Body of pancreas (tissue), 4 donors: ENCODE measurements around the gene ASPRV1.

Experiments
- POLR2A ChIP-seq, 3 donors: fragments of 450-650 bp; IDR thresholded peaks; one replicate each; pipeline ENCODE4 v1.6.1; 2016; ENCODE audit warnings: antibody characterized with exemption in 3 of 3, mild to moderate bottlenecking in 2 of 3
- TF ChIP-seq, protein P1 (sequence below), 7 experiments: fragments of 450-650 bp in 4 of 7; fragments of 200-600 bp in 3 of 7; sonication (generic) in 3 of 7; IDR thresholded peaks; one replicate each; pipeline ENCODE4 v1.5.1; 2016 to 2019; ENCODE audit warnings: antibody characterized with exemption in 7 of 7

DNA sequence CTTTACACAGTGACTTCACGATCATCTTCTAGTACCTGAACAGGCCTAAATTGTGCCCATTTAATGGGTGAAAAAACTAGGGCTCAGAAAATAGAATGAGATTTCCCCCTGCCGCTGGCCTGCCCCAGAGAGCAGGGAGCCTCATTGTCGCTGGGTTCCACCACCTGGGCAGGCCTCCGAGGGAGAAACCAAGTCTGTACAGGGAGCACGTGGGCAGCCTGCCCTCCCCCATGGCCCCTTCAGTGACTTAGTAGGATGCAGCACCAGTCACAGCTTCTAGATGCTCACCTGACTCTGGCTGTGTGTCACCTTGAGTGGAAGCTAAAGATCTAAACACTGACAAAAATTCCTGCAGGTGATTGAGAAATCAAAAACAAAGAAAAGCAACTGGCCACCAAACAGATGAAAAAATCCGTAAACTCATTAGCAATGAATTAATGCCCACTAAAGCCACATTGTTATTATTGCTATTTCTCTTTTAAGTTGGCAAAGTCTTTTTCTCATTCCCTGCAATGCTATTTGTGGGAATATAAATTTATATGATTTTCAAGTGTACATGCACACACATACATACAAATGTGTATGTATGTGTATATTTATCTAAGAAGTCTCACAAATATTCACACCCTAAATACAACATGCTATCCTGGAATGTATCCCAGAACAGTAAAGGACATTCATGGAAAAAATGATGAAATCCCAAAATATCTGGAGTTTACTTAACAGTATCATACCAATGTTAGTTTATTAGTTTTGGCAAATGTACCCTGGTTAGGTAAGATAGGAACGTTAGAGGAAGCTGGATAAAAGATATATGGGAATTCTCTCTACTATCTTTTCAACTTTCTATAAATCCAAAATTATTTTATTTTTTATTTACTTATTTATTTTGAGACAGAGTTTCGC lies 18.7 kb upstream of the ASPRV1 start:
- TF ChIP-seq, protein P1, sequence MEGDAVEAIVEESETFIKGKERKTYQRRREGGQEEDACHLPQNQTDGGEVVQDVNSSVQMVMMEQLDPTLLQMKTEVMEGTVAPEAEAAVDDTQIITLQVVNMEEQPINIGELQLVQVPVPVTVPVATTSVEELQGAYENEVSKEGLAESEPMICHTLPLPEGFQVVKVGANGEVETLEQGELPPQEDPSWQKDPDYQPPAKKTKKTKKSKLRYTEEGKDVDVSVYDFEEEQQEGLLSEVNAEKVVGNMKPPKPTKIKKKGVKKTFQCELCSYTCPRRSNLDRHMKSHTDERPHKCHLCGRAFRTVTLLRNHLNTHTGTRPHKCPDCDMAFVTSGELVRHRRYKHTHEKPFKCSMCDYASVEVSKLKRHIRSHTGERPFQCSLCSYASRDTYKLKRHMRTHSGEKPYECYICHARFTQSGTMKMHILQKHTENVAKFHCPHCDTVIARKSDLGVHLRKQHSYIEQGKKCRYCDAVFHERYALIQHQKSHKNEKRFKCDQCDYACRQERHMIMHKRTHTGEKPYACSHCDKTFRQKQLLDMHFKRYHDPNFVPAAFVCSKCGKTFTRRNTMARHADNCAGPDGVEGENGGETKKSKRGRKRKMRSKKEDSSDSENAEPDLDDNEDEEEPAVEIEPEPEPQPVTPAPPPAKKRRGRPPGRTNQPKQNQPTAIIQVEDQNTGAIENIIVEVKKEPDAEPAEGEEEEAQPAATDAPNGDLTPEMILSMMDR (IDR thresholded peaks at IDR 0.05) = no peak
- TF ChIP-seq POLR2A (IDR thresholded peaks at IDR 0.05) = no peak
